K562 (cell line): ENCODE measurements around the gene RET. TPM values are rescaled to one million over a fixed set of nuclear protein-coding genes. Genes with fewer than 3 reads are reported as not detected.

Experiments
- ATAC-seq: fragments of 200-7000 bp; cut with Tn5 transposase; 3 replicates; pipeline ENCODE4 v1.9.1; 2020; ENCODE audit warnings: moderate library complexity
- BruUV-seq: library from RNA; stranded (reverse); fragments of 400-500 nt; replicated peaks from 2 replicates; lab custom pipeline; 2021; lab: Mats Ljungman, UMichigan
- CTCF ChIA-PET: fragments of 300-600 bp; formaldehyde crosslinking; extraction: SDS; loops from one replicate; lab custom pipeline; 2021; ENCODE audit warnings: low intra/inter-chr PET ratio; lab: Yijun Ruan, JAX
- POLR2A ChIA-PET: fragments of 300-600, 350-650 bp; sonication (Branson Sonifier 250); formaldehyde crosslinking; extraction: SDS; loops from one replicate; lab custom pipeline; 2021; ENCODE audit warnings: antibody characterized with exemption, inconsistent platforms; lab: Yijun Ruan, JAX
- DNase-seq, 4 experiments: peaks; one replicate each; pipeline versions ENCODE4 v3.0.0 to v3.0.0-alpha.2; 2011 to 2018; ENCODE audit warnings: low spot score in 3 of 4, mixed read lengths in 3 of 4; ENCODE audit errors: extremely low read depth in 1 of 4
- FAIRE-seq: peaks from 2 replicates; lab custom pipeline; 2011; peaks lifted over from hg19 to GRCh38; lab: Jason Lieb, UNC
- H2AFZ ChIP-seq: 2 replicates; pipeline ENCODE4 v1.6.0; 2011; ENCODE audit warnings: low read depth, low read length, control low read depth, inconsistent platforms
- H3K27ac ChIP-seq: fragments of 200-600 bp; 3 replicates; pipeline ENCODE4 v1.8.0; 2011; ENCODE audit warnings: low read depth, mild to moderate bottlenecking, control low read depth, inconsistent platforms, low read length, moderate library complexity, mixed read lengths; ENCODE audit errors: extremely low read depth
- H3K27me3 ChIP-seq, 2 experiments: fragments of 300-600 bp in 1 of 2; 2 replicates in 1 of 2; 3 replicates in 1 of 2; pipeline versions ENCODE4 v1.6.0 to v1.8.0; 2011; ENCODE audit warnings: inconsistent platforms in 2 of 2, low read length in 2 of 2, mild to moderate bottlenecking in 1 of 2, mixed read lengths in 1 of 2, moderate library complexity in 1 of 2; ENCODE audit not compliant: control insufficient read depth in 2 of 2, insufficient read depth in 2 of 2
- H3K36me3 ChIP-seq: fragments of 300-600 bp; 3 replicates; pipeline ENCODE4 v1.8.0; 2011; ENCODE audit warnings: mild to moderate bottlenecking, low read length, inconsistent platforms; ENCODE audit not compliant: control insufficient read depth, insufficient read depth
- H3K4me1 ChIP-seq, 2 experiments: fragments of 200-600 bp in 1 of 2; replicated peaks in 1 of 2; 2 replicates in 1 of 2; 3 replicates in 1 of 2; pipeline versions ENCODE4 v1.5.1 to v1.8.0; 2011; ENCODE audit warnings: inconsistent platforms in 2 of 2, low read length in 2 of 2, mild to moderate bottlenecking in 1 of 2, mixed read lengths in 1 of 2, moderate library complexity in 1 of 2; ENCODE audit not compliant: control insufficient read depth in 2 of 2, insufficient read depth in 2 of 2
- H3K4me2 ChIP-seq: 2 replicates; pipeline ENCODE4 v1.6.1; 2011; ENCODE audit warnings: low read length, control low read depth, inconsistent platforms, mixed read lengths; ENCODE audit not compliant: insufficient read depth
- H3K4me3 ChIP-seq: fragments of 200-600 bp; sonication (generic), shearing (Covaris generic); 2 replicates; pipeline ENCODE4 v1.5.1; 2016; ENCODE audit warnings: control low read depth, inconsistent platforms
- H3K79me2 ChIP-seq: fragments of 200-600 bp; 3 replicates; pipeline ENCODE4 v1.8.0; 2011; ENCODE audit warnings: low read length, inconsistent platforms; ENCODE audit not compliant: control insufficient read depth, insufficient read depth
- H3K9ac ChIP-seq, 2 experiments: 2 replicates each; pipeline versions ENCODE4 v1.6.0 to v1.6.1; 2011; ENCODE audit warnings: low read depth in 2 of 2, low read length in 2 of 2, control low read depth in 1 of 2, inconsistent platforms in 1 of 2, mild to moderate bottlenecking in 1 of 2, mixed read lengths in 1 of 2; ENCODE audit not compliant: insufficient read depth in 1 of 2
- H3K9me1 ChIP-seq: one replicate; pipeline ENCODE4 v1.6.0; 2011; ENCODE audit warnings: inconsistent platforms, mild to moderate bottlenecking, low read length, moderate library complexity; ENCODE audit not compliant: control insufficient read depth, insufficient read depth
- H3K9me3 ChIP-seq: replicated peaks from 2 replicates; pipeline ENCODE4 v1.5.1; 2011; ENCODE audit warnings: low read depth, low read length, inconsistent platforms; ENCODE audit not compliant: control insufficient read depth, insufficient read depth
- H4K20me1 ChIP-seq: replicated peaks from 2 replicates; pipeline ENCODE4 v1.6.1; 2011; ENCODE audit warnings: low read length, inconsistent platforms, mixed read lengths; ENCODE audit not compliant: control insufficient read depth, insufficient read depth
- ARHGAP35 ChIP-seq: fragments of 450-650 bp; IDR thresholded peaks from 2 replicates; pipeline ENCODE4 v1.6.1; 2018; ENCODE audit not compliant: partially characterized antibody
- ARID1B ChIP-seq: fragments of 450-650 bp; IDR thresholded peaks from 2 replicates; pipeline ENCODE4 v1.6.1; 2016; ENCODE audit warnings: antibody characterized with exemption, mild to moderate bottlenecking, inconsistent platforms
- CBFA2T2 ChIP-seq: fragments of 450-650 bp; conservative IDR thresholded peaks from 2 replicates; pipeline ENCODE4 v1.6.1; 2017; ENCODE audit warnings: mild to moderate bottlenecking
- CBFA2T3 ChIP-seq: fragments of 450-650 bp; IDR thresholded peaks from 2 replicates; pipeline ENCODE4 v1.6.1; 2017
- E2F3 ChIP-seq: fragments of 250-450 bp; sonication (Bioruptor Pico); IDR thresholded peaks from 2 replicates; pipeline ENCODE4 v1.4.0; 2020; ENCODE audit warnings: mild to moderate bottlenecking
- EGR1 ChIP-seq: fragments of 450-650 bp; conservative IDR thresholded peaks from 2 replicates; pipeline ENCODE4 v1.6.1; 2017; ENCODE audit warnings: mild to moderate bottlenecking
- ELK3 ChIP-seq: fragments of 450-650 bp; formaldehyde crosslinking; IDR thresholded peaks from 2 replicates; pipeline ENCODE4 v1.4.0; 2020; ENCODE audit warnings: mild to moderate bottlenecking
- HSF4 ChIP-seq: fragments of 250-450 bp; sonication (Bioruptor Pico); IDR thresholded peaks from 2 replicates; pipeline ENCODE4 v2.1.2; 2022; ENCODE audit warnings: mild to moderate bottlenecking, moderate library complexity, borderline replicate concordance
- JUNB ChIP-seq: fragments of 450-650 bp; formaldehyde crosslinking; conservative IDR thresholded peaks from 2 replicates; pipeline ENCODE4 v1.4.0; 2020; ENCODE audit warnings: mild to moderate bottlenecking
- KDM1A ChIP-seq, 2 experiments: fragments of 450-650 bp; IDR thresholded peaks; 2 replicates each; pipeline ENCODE4 v1.6.1; 2016; ENCODE audit warnings: mild to moderate bottlenecking in 2 of 2
- NCOR1 ChIP-seq: fragments of 450-650 bp; IDR thresholded peaks from 2 replicates; pipeline ENCODE4 v1.6.1; 2016; ENCODE audit warnings: mild to moderate bottlenecking, moderate library complexity
- NFIC ChIP-seq: fragments of 450-650 bp; IDR thresholded peaks from 2 replicates; pipeline ENCODE4 v1.6.1; 2017; ENCODE audit warnings: mild to moderate bottlenecking, inconsistent platforms
- NFRKB ChIP-seq: fragments of 450-650 bp; IDR thresholded peaks from 2 replicates; pipeline ENCODE4 v1.6.1; 2016; ENCODE audit warnings: low read depth
- PML ChIP-seq: IDR thresholded peaks from 2 replicates; pipeline ENCODE4 v1.6.1; 2012; ENCODE audit warnings: low read length, inconsistent platforms
- SAP30 ChIP-seq: fragments of 200-600 bp; sonication (generic); IDR thresholded peaks from 2 replicates; pipeline ENCODE4 v1.6.1; 2012; ENCODE audit warnings: borderline replicate concordance, low read depth, mild to moderate bottlenecking, moderate library complexity, low read length, control low read depth, inconsistent platforms; ENCODE audit not compliant: insufficient read depth, poor library complexity, severe bottlenecking
- SMAD2 ChIP-seq: fragments of 150-350 bp; IDR thresholded peaks from 2 replicates; pipeline ENCODE4 v1.6.1; 2014; ENCODE audit warnings: low read depth, mild to moderate bottlenecking, low read length
- STAT5A ChIP-seq: IDR thresholded peaks from 2 replicates; pipeline ENCODE4 v1.6.1; 2012; ENCODE audit warnings: low read length, inconsistent platforms, borderline replicate concordance
- TCF3 ChIP-seq: sonication (generic); formaldehyde crosslinking; IDR thresholded peaks from 2 replicates; pipeline ENCODE4 v1.4.0; 2020; ENCODE audit warnings: mild to moderate bottlenecking, missing genetic modification reagents
- TRIM24 ChIP-seq, 2 experiments: fragments of 450-650 bp; IDR thresholded peaks; 2 replicates each; pipeline ENCODE4 v1.6.1; 2016
- ZKSCAN1 ChIP-seq: fragments of 150-350 bp; IDR thresholded peaks from 2 replicates; pipeline ENCODE4 v1.6.1; 2016; ENCODE audit warnings: low read depth, low read length
- ZNF436 ChIP-seq: fragments of 250-450, 450-650 bp; sonication (Bioruptor Pico); formaldehyde crosslinking; IDR thresholded peaks from 2 replicates; pipeline ENCODE4 v1.7.0; 2020; ENCODE audit warnings: mild to moderate bottlenecking
- ZNF444 ChIP-seq: fragments of 250-450 bp; sonication (Bioruptor Pico); IDR thresholded peaks from 2 replicates; pipeline ENCODE4 v1.4.0; 2020; ENCODE audit warnings: mild to moderate bottlenecking, moderate library complexity
- WGBS: fragments of 100-300 bp; shearing (Covaris generic); methylation state at CpG from one replicate; pipeline ENCODE4 v1.1.6; 2016; ENCODE audit warnings: low coverage, mixed read lengths; ENCODE audit not compliant: insufficient coverage; ENCODE audit errors: missing lambda C conversion rate; 5-methylcytosine and 5-hydroxymethylcytosine counted together
- in situ Hi-C: fragments of 300-500 bp; cut with MboI; formaldehyde crosslinking; loops from 4 replicates; pipeline ENCODE4 v1.15.0; 2018; ENCODE audit warnings: inconsistent platforms, mixed read lengths
- intact Hi-C: fragments of 100-400 bp; cut with micrococcal nuclease; formaldehyde crosslinking; loops from 2 replicates; pipeline ENCODE4 v1.14.2; 2022
- polyA plus RNA-seq, 8 experiments: library from polyadenylated mRNA; depleted of rRNA in 4 of 8; stranded (reverse) in 5 of 8; unstranded in 3 of 8; fragments of >200 nt; fragmentation: Nextera tagmentation in 2 of 8; fragmentation: Illumina TruSeq in 1 of 8; extraction: Ambion mirVana in 2 of 8; extraction: Trizol in 1 of 8; gene quantifications; 2 replicates each; pipeline versions ENCODE4 v1.2.1 to v1.2.3, GENCODE V29; 2011 to 2014; ENCODE audit warnings: inconsistent platforms in 1 of 8, missing spikeins in 1 of 8
- total RNA-seq, 7 experiments: library from RNA; depleted of rRNA in 6 of 7; stranded (reverse); fragments of >200 nt in 6 of 7; fragmentation: Illumina TruSeq in 2 of 7; extraction: Trizol in 2 of 7; gene quantifications; 2 replicates each; pipeline versions ENCODE4 v1.2.1 to v1.2.3, GENCODE V29; 2011 to 2021; ENCODE audit warnings: low replicate concordance in 1 of 7
- TF ChIP-seq, protein P1 (sequence below): fragments of 250-450 bp; sonication (Bioruptor Pico); IDR thresholded peaks from 2 replicates; pipeline ENCODE4 v1.4.0; 2020; ENCODE audit warnings: mild to moderate bottlenecking, moderate library complexity
- TF ChIP-seq, protein P2 (sequence below): sonication (generic); formaldehyde crosslinking; IDR thresholded peaks from 2 replicates; pipeline ENCODE4 v1.8.1; 2023; ENCODE audit warnings: mild to moderate bottlenecking, missing genetic modification reagents

RET gene
- total and polyA plus RNA-seq, 9 of the 15 experiments (the other 6 are each of a cell fraction or from before 2014, with no cell fraction given) = 0.04 to 0.05 TPM; not detected in 7

DNA sequence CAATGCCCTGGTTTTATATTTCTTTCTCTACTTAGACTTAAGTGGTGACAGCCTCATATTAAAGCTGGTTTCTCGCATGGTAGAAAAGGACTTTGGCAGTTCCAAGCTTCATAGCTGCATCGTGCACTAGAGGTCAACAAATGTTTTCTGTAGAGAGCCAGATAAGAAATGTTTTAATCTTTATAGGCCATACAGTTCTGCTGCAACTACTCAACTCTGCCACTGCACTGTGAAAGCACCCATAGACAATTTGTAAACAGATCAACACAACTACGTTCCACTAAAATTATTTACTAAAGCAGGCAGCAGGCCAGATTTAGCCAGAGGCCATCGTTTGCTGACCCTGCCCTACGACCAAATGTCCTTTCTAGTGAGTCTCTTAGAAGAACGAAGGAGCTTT lies 98.1 kb downstream of the RET start:
- no TSS peak for BruUV-seq
- DNase-seq = peak in 1 of 4 experiments; percentile 41
- Histone ChIP-seq H3K36me3 (no peaks in the 10 kb centered on the region; the same call in 2 of the 3 replicates), H4K20me1 (no peaks in the 10 kb centered on the region), H3K27ac (no peak overlapping the region), H3K79me2 (no peaks in the 10 kb centered on the region), H3K27me3 (no peaks in the 10 kb centered on the region), H3K4me1 (peaks cover 0 to 9% of the 10 kb centered on the region in 2 experiments; a peak in 3 of 5 replicates), H3K9ac (no peak overlapping the region), H3K9me1 (no peaks in the 10 kb centered on the region), H3K9me3 (no peaks in the 10 kb centered on the region), H3K4me3 (no peak overlapping the region), H3K4me2 (no peak overlapping the region), H2AFZ (no peak overlapping the region)
- CTCF ChIA-PET = no interaction called here
- peak; percentile 42 for FAIRE-seq
- POLR2A ChIA-PET = interaction anchor here (0.6 to 1.1 kb wide), 3 partner anchors 11 to 300 kb away, joined by 3 to 4 read pairs (median 3); partner anchors contain the start of gene CSGALNACT2
- in situ Hi-C loops (no loop called here), intact Hi-C loops (no loop called here)
- WGBS = 13% methylated on average over 6 of the region's 6 CpGs
- ATAC-seq = peak; percentile 88
- 0 out of 2 replicates have a peak, but pooled peaks have one; percentile 37 for TF ChIP-seq PML
- TF ChIP-seq SAP30 = no peak
- TF ChIP-seq STAT5A = peak; percentile 42; the same call in 1 of the 2 replicates
- no peak for TF ChIP-seq SMAD2
- no peak for TF ChIP-seq ZNF444 (CRISPR knock-in tag)
- peak; percentile 69 for TF ChIP-seq TCF3 (CRISPR knock-in tag)
- TF ChIP-seq CBFA2T3 = peak; percentile 87
- TF ChIP-seq E2F3 (CRISPR knock-in tag) = no peak
- 0 out of 4 replicates have a peak, but pooled peaks of 1 of the 2 experiments have one; percentile 15 for TF ChIP-seq KDM1A (IDR thresholded peaks at IDR 0.05)
- no peak for TF ChIP-seq ZKSCAN1
- no peak for TF ChIP-seq ARHGAP35
- TF ChIP-seq ELK3 = no peak
- TF ChIP-seq NFRKB = no peak
- peak; percentile 75 for TF ChIP-seq CBFA2T2
- no peak for TF ChIP-seq HSF4
- TF ChIP-seq JUNB = no peak
- TF ChIP-seq NFIC = 0 out of 2 replicates have a peak, but pooled peaks have one; percentile 29
- TF ChIP-seq EGR1 = no peak
- no peak for TF ChIP-seq ZNF436 (CRISPR knock-in tag)
- TF ChIP-seq, protein P1, sequence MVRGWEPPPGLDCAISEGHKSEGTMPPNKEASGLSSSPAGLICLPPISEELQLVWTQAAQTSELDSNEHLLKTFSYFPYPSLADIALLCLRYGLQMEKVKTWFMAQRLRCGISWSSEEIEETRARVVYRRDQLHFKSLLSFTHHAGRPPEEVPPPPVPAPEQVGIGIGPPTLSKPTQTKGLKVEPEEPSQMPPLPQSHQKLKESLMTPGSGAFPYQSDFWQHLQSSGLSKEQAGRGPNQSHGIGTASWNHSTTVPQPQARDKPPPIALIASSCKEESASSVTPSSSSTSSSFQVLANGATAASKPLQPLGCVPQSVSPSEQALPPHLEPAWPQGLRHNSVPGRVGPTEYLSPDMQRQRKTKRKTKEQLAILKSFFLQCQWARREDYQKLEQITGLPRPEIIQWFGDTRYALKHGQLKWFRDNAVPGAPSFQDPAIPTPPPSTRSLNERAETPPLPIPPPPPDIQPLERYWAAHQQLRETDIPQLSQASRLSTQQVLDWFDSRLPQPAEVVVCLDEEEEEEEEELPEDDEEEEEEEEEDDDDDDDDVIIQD (CRISPR knock-in tag) = no peak
- TF ChIP-seq NCOR1 = peak; percentile 58
- TF ChIP-seq, protein P2, sequence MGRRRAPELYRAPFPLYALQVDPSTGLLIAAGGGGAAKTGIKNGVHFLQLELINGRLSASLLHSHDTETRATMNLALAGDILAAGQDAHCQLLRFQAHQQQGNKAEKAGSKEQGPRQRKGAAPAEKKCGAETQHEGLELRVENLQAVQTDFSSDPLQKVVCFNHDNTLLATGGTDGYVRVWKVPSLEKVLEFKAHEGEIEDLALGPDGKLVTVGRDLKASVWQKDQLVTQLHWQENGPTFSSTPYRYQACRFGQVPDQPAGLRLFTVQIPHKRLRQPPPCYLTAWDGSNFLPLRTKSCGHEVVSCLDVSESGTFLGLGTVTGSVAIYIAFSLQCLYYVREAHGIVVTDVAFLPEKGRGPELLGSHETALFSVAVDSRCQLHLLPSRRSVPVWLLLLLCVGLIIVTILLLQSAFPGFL (CRISPR knock-in tag) = no peak
- peak; percentile 20 to 58; a peak in 2 of 4 replicates for TF ChIP-seq TRIM24 (IDR thresholded peaks at IDR 0.05)
- peak; percentile 77 for TF ChIP-seq ARID1B
